Transverse colon (tissue), 4 donors: ENCODE measurements around the gene ZNF664. TPM values are rescaled to one million over a fixed set of nuclear protein-coding genes. Genes with fewer than 3 reads are reported as not detected.

Experiments
- DNase-seq: peaks from one replicate; pipeline ENCODE4 v3.0.0-alpha.2; 2019
- H3K27ac ChIP-seq, 4 donors: fragments of 200-600 bp; sonication (generic); 2 replicates each; pipeline ENCODE4 v1.5.1; 2016 to 2018; ENCODE audit warnings: inconsistent platforms in 4 of 4
- H3K27me3 ChIP-seq: fragments of 200-600 bp; sonication (generic); 2 replicates; pipeline ENCODE4 v1.5.1; 2017; ENCODE audit warnings: inconsistent platforms
- H3K36me3 ChIP-seq, 4 donors: fragments of 200-600 bp; sonication (generic); 2 replicates each; pipeline ENCODE4 v1.5.1; 2017 to 2019; ENCODE audit warnings: inconsistent platforms in 4 of 4
- H3K4me1 ChIP-seq, 4 donors: fragments of 200-600 bp; sonication (generic); 2 replicates each; pipeline ENCODE4 v1.5.1; 2017 to 2020; ENCODE audit warnings: inconsistent platforms in 4 of 4
- H3K4me3 ChIP-seq, 4 donors: fragments of 200-600 bp; sonication (generic); 1 replicate in 1 of 4; 2 replicates in 3 of 4; pipeline versions ENCODE4 v1.5.1 to v1.6.1; 2017 to 2019; ENCODE audit warnings: inconsistent platforms in 4 of 4
- H3K9me3 ChIP-seq, 2 donors: fragments of 200-600 bp; sonication (generic); 2 replicates each; pipeline ENCODE4 v1.5.1; 2017 to 2019; ENCODE audit warnings: inconsistent platforms in 2 of 2
- CTCF ChIP-seq, 5 experiments: fragments of 200-600 bp in 3 of 5; fragments of 450-650 bp in 2 of 5; sonication (generic) in 3 of 5; IDR thresholded peaks; 1 replicate in 2 of 5; 2 replicates in 3 of 5; pipeline ENCODE4 v1.5.1; 2016 to 2017; ENCODE audit warnings: antibody characterized with exemption in 5 of 5, inconsistent platforms in 3 of 5, mild to moderate bottlenecking in 2 of 5, moderate library complexity in 1 of 5
- EP300 ChIP-seq: sonication (generic); formaldehyde crosslinking; IDR thresholded peaks from one replicate; pipeline ENCODE4 v1.6.1; 2017; ENCODE audit warnings: antibody characterized with exemption, low read depth
- POLR2A ChIP-seq: fragments of 450-650 bp; IDR thresholded peaks from one replicate; pipeline ENCODE4 v1.6.1; 2016; ENCODE audit warnings: antibody characterized with exemption, mild to moderate bottlenecking, moderate library complexity
- POLR2AphosphoS5 ChIP-seq, 3 donors: sonication (generic); formaldehyde crosslinking; IDR thresholded peaks; one replicate each; pipeline ENCODE4 v1.6.1; 2016; ENCODE audit warnings: antibody characterized with exemption in 3 of 3
- WGBS, 2 donors: methylation state at CpG; one replicate each; pipeline ENCODE4 v1.1.5; 2018; ENCODE audit warnings: low coverage in 1 of 2; 5-methylcytosine and 5-hydroxymethylcytosine counted together
- in situ Hi-C, 4 donors: fragments of 200-750 bp; cut with MboI; loops; one replicate each; pipeline versions ENCODE4 v1.15.0 to v1.15.1; 2017; ENCODE audit warnings: low sequenced_read_pairs in 3 of 4, low pct_ligation_motif_present in 1 of 4, low pct_unique_long_range_greater_than_20kb in 1 of 4
- intact Hi-C: fragments of 100-400 bp; cut with DNase I; formaldehyde crosslinking; loops from one replicate; pipeline ENCODE4 v1.15.1; 2023; ENCODE audit warnings: low total_unique reads
- total RNA-seq, 4 donors: library from RNA; depleted of rRNA; stranded (reverse); fragments of >200 nt; gene quantifications; one replicate each; pipeline ENCODE4 v1.1.0, GENCODE V29; 2016

The ZNF664 gene
- total RNA-seq, 4 donors from 2014 or later: 84.4 to 144 (median 103) TPM

GRCh38 chr12:123966596-123966995, 6.4 kb upstream of the ZNF664 start:
- 81 to 100% methylated on average over 1 to 3 of the region's 3 CpGs for WGBS, 2 donors
- in situ Hi-C loops: no loop called here

GRCh38 chr12:123967121-123967586, 5.9 kb upstream of the ZNF664 start:
- Histone ChIP-seq H3K4me3 (no peak overlapping the region), H3K27me3 (no peaks in the 10 kb centered on the region), H3K9me3 (no peaks in the 10 kb centered on the region), H3K27ac (no peak overlapping the region), H3K36me3 (peaks cover 0 to 3% (median 0%) of the 10 kb centered on the region in 4 donors), H3K4me1 (peaks cover 0 to 30% (median 9%) of the 10 kb centered on the region in 4 donors)
- DNase-seq: no peak
- in situ Hi-C loops (no loop called here), intact Hi-C loops (loop anchor here (1.0 kb wide), 1 partner anchor 16 kb away; no protein-coding TSS in a partner anchor)
- TF ChIP-seq CTCF (IDR thresholded peaks at IDR 0.05) (no peak), EP300 (no peak), POLR2A (no peak), POLR2AphosphoS5 (IDR thresholded peaks at IDR 0.05) (no peak)
- 88 to 93% methylated on average over 5 to 8 of the region's 8 CpGs for WGBS, 2 donors

More at GRCh38 chr12:123966596-123966995, 6.4 kb upstream of the ZNF664 start:
- no peak overlapping the region for H3K27ac ChIP-seq
- no peak for DNase-seq
- H3K9me3 ChIP-seq: no peaks in the 10 kb centered on the region
- H3K36me3 ChIP-seq: peaks cover 0 to 3% (median 0%) of the 10 kb centered on the region in 4 donors
- no peak overlapping the region for H3K4me3 ChIP-seq
- H3K4me1 ChIP-seq: peaks cover 0 to 36% (median 9%) of the 10 kb centered on the region in 4 donors
- TF ChIP-seq CTCF (IDR thresholded peaks at IDR 0.05) (no peak), POLR2A (no peak), EP300 (no peak), POLR2AphosphoS5 (IDR thresholded peaks at IDR 0.05) (no peak)
- H3K27me3 ChIP-seq: no peaks in the 10 kb centered on the region
- intact Hi-C loops: no loop called here

GRCh38 chr12:123971449-123971769, 1.6 kb upstream of the ZNF664 start:
- in situ Hi-C loops: no loop called here
- WGBS, 2 donors: 17 to 21% methylated on average over 10 of the region's 10 CpGs

GRCh38 chr12:123971770-123972456, 1.1 kb upstream of the ZNF664 start:
- TF ChIP-seq POLR2A (peak; percentile 20), POLR2AphosphoS5 (IDR thresholded peaks at IDR 0.05) (peak in 1 of 3 donors; percentile 47), EP300 (no peak), CTCF (IDR thresholded peaks at IDR 0.05) (no peak)
- intact Hi-C loops: no loop called here
- WGBS, 2 donors: 1 to 4% methylated on average over 4 to 48 of the region's 55 CpGs
- Histone ChIP-seq H3K4me3 (peak overlapping the region; percentile 98 to 100 (median 98)), H3K27ac (peak overlapping the region; percentile 98 to 100 (median 99)), H3K9me3 (no peaks in the 10 kb centered on the region), H3K36me3 (peaks cover 0 to 3% (median 0%) of the 10 kb centered on the region in 4 donors), H3K27me3 (no peaks in the 10 kb centered on the region), H3K4me1 (peaks cover 6 to 29% (median 18%) of the 10 kb centered on the region in 4 donors)
- in situ Hi-C loops: no loop called here
- peak; percentile 49 for DNase-seq

More at GRCh38 chr12:123971449-123971769, 1.6 kb upstream of the ZNF664 start:
- H3K27me3 ChIP-seq: no peaks in the 10 kb centered on the region
- H3K9me3 ChIP-seq: no peaks in the 10 kb centered on the region
- H3K27ac ChIP-seq: peak overlapping the region; percentile 98 to 100 (median 99)
- no peak for TF ChIP-seq EP300
- TF ChIP-seq POLR2AphosphoS5 (IDR thresholded peaks at IDR 0.05): peak in 1 of 3 donors; percentile 68
- H3K4me3 ChIP-seq: peak overlapping the region; percentile 98 to 100 (median 98)
- intact Hi-C loops: no loop called here
- no peak for DNase-seq
- peaks cover 0 to 3% (median 0%) of the 10 kb centered on the region in 4 donors for H3K36me3 ChIP-seq
- H3K4me1 ChIP-seq: peaks cover 6 to 29% (median 18%) of the 10 kb centered on the region in 4 donors
